BJ (cell line): ENCODE results near the gene YAF2. TPM values are rescaled to one million over a fixed set of nuclear protein-coding genes. Genes with fewer than 3 reads are reported as not detected.
"Not testable (repeated sequence)": the region's sequence is repeated elsewhere in the genome, so short reads cannot be mapped to it uniquely, and the experiment has no call there.

Experiments
- CTCF ChIA-PET: fragments of 350-600 bp; formaldehyde crosslinking; extraction: SDS; loops from one replicate; lab custom pipeline; 2021; ENCODE audit warnings: antibody characterized with exemption, inconsistent platforms; lab: Yijun Ruan, JAX
- POLR2A ChIA-PET: fragments of 300-600 bp; sonication (Branson Sonifier 250); formaldehyde crosslinking; extraction: SDS; loops from one replicate; lab custom pipeline; 2021; ENCODE audit warnings: antibody characterized with exemption; lab: Charles Lee
- DNase-seq: peaks from one replicate; pipeline ENCODE4 v3.0.0-alpha.2; 2011; ENCODE audit warnings: low read depth
- H3K27me3 ChIP-seq: 2 replicates; pipeline ENCODE4 v1.6.0; 2011; ENCODE audit warnings: low read length; ENCODE audit not compliant: control insufficient read depth, insufficient read depth
- H3K36me3 ChIP-seq: 2 replicates; pipeline ENCODE4 v1.5.1; 2011; ENCODE audit warnings: low read length; ENCODE audit not compliant: control insufficient read depth, insufficient read depth
- H3K4me3 ChIP-seq: 2 replicates; pipeline ENCODE4 v1.5.1; 2011; ENCODE audit warnings: low read depth, mild to moderate bottlenecking, control low read depth, low read length
- polyA plus RNA-seq: library from polyadenylated mRNA; depleted of rRNA; stranded (reverse); fragments of >200 nt; gene quantifications from 2 replicates; pipeline ENCODE4 v1.2.3, GENCODE V29; 2011
- TF ChIP-seq, protein P1 (sequence below): IDR thresholded peaks from 2 replicates; pipeline ENCODE4 v1.5.1; 2011; ENCODE audit warnings: low read depth, mild to moderate bottlenecking, control low read depth, inconsistent platforms, low read length, moderate library complexity; ENCODE audit not compliant: insufficient read depth

YAF2 gene
- polyA plus RNA-seq, 1 experiment, result 10.0 TPM

DNA sequence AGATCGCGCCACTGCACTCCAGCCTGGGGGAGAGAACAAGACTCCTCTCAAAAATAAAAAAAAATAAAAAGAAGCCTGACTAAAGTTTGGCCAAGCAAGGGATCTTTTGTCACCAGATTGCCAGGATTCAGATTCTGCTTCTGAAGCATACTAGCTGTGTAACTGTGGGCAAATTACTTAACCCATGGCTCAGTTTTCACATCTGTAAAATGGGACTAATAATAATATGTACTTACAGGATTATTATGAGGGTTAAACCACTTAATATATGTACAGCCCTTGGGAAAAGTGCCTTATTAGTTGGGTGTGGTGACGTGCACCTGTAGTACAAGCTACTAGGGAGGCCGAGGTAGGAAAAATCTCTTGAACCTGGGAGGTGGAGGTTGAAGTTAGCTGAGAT, 21.7 kb upstream of the YAF2 start:
- Histone ChIP-seq H3K27me3 (no peaks in the 10 kb centered on the region), H3K4me3 (no peak overlapping the region), H3K36me3 (no peaks in the 10 kb centered on the region)
- POLR2A ChIA-PET, result no interaction called here
- no peak for DNase-seq
- TF ChIP-seq, protein P1, sequence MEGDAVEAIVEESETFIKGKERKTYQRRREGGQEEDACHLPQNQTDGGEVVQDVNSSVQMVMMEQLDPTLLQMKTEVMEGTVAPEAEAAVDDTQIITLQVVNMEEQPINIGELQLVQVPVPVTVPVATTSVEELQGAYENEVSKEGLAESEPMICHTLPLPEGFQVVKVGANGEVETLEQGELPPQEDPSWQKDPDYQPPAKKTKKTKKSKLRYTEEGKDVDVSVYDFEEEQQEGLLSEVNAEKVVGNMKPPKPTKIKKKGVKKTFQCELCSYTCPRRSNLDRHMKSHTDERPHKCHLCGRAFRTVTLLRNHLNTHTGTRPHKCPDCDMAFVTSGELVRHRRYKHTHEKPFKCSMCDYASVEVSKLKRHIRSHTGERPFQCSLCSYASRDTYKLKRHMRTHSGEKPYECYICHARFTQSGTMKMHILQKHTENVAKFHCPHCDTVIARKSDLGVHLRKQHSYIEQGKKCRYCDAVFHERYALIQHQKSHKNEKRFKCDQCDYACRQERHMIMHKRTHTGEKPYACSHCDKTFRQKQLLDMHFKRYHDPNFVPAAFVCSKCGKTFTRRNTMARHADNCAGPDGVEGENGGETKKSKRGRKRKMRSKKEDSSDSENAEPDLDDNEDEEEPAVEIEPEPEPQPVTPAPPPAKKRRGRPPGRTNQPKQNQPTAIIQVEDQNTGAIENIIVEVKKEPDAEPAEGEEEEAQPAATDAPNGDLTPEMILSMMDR, result no peak
- CTCF ChIA-PET, result interaction anchor here (0.6 to 0.7 kb wide), 2 partner anchors 69 to 437 kb away, joined by 3 to 5 read pairs; no protein-coding TSS in a partner anchor

DNA sequence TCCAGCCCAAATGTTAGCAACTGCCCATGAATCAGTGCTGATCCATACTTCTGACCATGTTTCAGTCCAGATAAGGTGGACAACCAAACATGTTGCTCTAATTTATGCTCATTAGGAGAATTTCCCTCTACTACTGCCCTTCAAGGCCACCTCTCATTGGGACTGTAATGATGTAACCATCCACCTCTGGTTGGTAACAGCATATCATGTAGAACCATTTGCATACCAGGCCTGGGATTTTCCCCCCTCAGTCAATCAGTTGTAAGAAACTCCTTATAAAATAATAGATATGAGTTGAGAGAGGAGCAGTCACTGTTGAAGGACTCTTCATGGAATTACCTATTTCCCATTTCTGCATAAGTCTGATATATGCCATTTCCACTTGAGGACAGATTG, 17.8 kb upstream of the YAF2 start:
- CTCF ChIA-PET, result interaction anchor here (1.2 kb wide), 1 partner anchor 13 kb away, joined by 3 read pairs; no protein-coding TSS in a partner anchor
- POLR2A ChIA-PET, result no interaction called here
- Histone ChIP-seq H3K4me3 (no peak overlapping the region), H3K36me3 (no peaks in the 10 kb centered on the region), H3K27me3 (no peaks in the 10 kb centered on the region)
- DNase-seq, result no peak
- TF ChIP-seq, protein P1, result no peak

GRCh38 chr12:42255221-42255865, 17.3 kb upstream of the YAF2 start:
- CTCF ChIA-PET, result interaction anchor here (1.2 kb wide), 1 partner anchor 12 kb away, joined by 3 read pairs; no protein-coding TSS in a partner anchor
- TF ChIP-seq, protein P1, result no peak
- H3K36me3 ChIP-seq, result no peaks in the 10 kb centered on the region
- DNase-seq, result no peak
- H3K4me3 ChIP-seq, result no peak overlapping the region
- H3K27me3 ChIP-seq, result no peaks in the 10 kb centered on the region
- POLR2A ChIA-PET, result no interaction called here

DNA sequence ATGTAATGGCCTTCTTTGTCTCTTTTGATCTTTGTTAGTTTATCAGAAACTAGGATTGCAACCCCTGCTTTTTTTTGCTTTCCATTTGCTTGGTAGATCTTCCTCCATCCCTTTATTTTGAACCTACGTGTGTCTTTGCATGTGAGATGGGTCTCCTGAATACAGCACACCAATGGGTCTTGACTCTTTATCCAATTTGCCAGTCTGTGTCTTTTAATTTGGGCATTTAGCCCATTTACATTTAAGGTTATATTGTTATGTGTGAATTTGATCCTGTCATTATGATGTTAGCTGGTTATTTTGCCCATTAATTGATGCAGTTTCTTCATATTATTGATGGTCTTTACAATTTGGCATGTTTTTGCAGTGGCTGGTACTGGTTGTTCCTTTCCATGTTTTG, 14.6 kb upstream of the YAF2 start:
- DNase-seq, POLR2A ChIA-PET, H3K4me3 ChIP-seq, H3K36me3 ChIP-seq, H3K27me3 ChIP-seq: not testable (repeated sequence)
- CTCF ChIA-PET, result interaction anchor here (0.6 kb wide), 1 partner anchor 1457 kb away, joined by 3 read pairs; no protein-coding TSS in a partner anchor

- CTCF ChIA-PET, POLR2A ChIA-PET, H3K27me3 ChIP-seq, H3K36me3 ChIP-seq, H3K4me3 ChIP-seq, DNase-seq: not testable (repeated sequence)
These were observed 11.0 kb upstream of the YAF2 start for GRCh38 chr12:42249033-42249432.

- H3K4me3 ChIP-seq, result no peak overlapping the region
- DNase-seq, result no peak
- TF ChIP-seq, protein P1, result no peak
- no peaks in the 10 kb centered on the region for H3K36me3 ChIP-seq
- no peaks in the 10 kb centered on the region for H3K27me3 ChIP-seq
- CTCF ChIA-PET, result no interaction called here
- POLR2A ChIA-PET, result no interaction called here
These were observed 2.2 kb upstream of the YAF2 start for GRCh38 chr12:42240131-42240750.
